Erythroblast (primary cell): ENCODE data around the gene PDE7B.

Experiments used
- GATA1 ChIP-seq: IDR thresholded peaks from 2 replicates; pipeline ENCODE4 v1.6.1; 2011; ENCODE audit warnings: low read depth, mild to moderate bottlenecking, control low read depth, low read length, moderate library complexity
- POLR2A ChIP-seq: IDR thresholded peaks from 2 replicates; pipeline ENCODE4 v1.6.1; 2011; ENCODE audit warnings: mild to moderate bottlenecking, low read length

GRCh38 chr6:136174510-136174909 is 323.0 kb downstream of the PDE7B start:
- TF ChIP-seq POLR2A = no peak
- TF ChIP-seq GATA1 = no peak
